Tibial artery (tissue), 4 donors: Measurements from ENCODE around the gene CGN.

Experiments
- DNase-seq, 2 donors: peaks; one replicate each; pipeline ENCODE4 v3.0.0-alpha.2; 2019
- H3K27ac ChIP-seq, 2 donors: fragments of 200-600 bp; sonication (generic) in 1 of 2; 1 replicate in 1 of 2; 2 replicates in 1 of 2; pipeline ENCODE4 v1.5.1; 2018 to 2019; ENCODE audit warnings: mild to moderate bottlenecking in 1 of 2
- H3K27me3 ChIP-seq, 2 donors: fragments of 200-600 bp; sonication (generic) in 1 of 2; one replicate each; pipeline versions ENCODE4 v1.5.1 to v1.6.0; 2016 to 2019
- H3K36me3 ChIP-seq, 3 donors: fragments of 200-600 bp; sonication (generic) in 2 of 3; one replicate each; pipeline ENCODE4 v1.5.1; 2016 to 2019; ENCODE audit warnings: mild to moderate bottlenecking in 2 of 3
- H3K4me1 ChIP-seq, 4 donors: fragments of 200-600 bp; sonication (generic) in 2 of 4; 1 replicate in 3 of 4; 2 replicates in 1 of 4; pipeline ENCODE4 v1.5.1; 2016 to 2019
- H3K4me3 ChIP-seq, 2 donors: fragments of 200-600 bp; sonication (generic) in 1 of 2; 1 replicate in 1 of 2; 2 replicates in 1 of 2; pipeline ENCODE4 v1.5.1; 2018 to 2019; ENCODE audit warnings: mild to moderate bottlenecking in 2 of 2
- H3K9me3 ChIP-seq, 3 donors: fragments of 200-600 bp; sonication (generic) in 1 of 3; one replicate each; pipeline ENCODE4 v1.5.1; 2016 to 2019
- intact Hi-C: fragments of 100-400 bp; cut with DNase I; formaldehyde crosslinking; loops from one replicate; pipeline ENCODE4 v1.15.0; 2023; ENCODE audit warnings: low total_unique reads
- TF ChIP-seq, protein P1 (sequence below), 2 experiments: fragments of 200-600 bp in 1 of 2; fragments of 450-650 bp in 1 of 2; IDR thresholded peaks; one replicate each; pipeline ENCODE4 v1.5.1; 2017 to 2019; ENCODE audit warnings: antibody characterized with exemption in 2 of 2, mild to moderate bottlenecking in 1 of 2, moderate library complexity in 1 of 2

Gene CGN

GRCh38 chr1:151475175-151475574, 36.0 kb upstream of the CGN start:
- Histone ChIP-seq H3K4me1 (peaks cover 0 to 7% (median 2%) of the 10 kb centered on the region in 4 donors), H3K27ac (no peak overlapping the region), H3K4me3 (no peak overlapping the region), H3K36me3 (no peaks in the 10 kb centered on the region), H3K27me3 (peaks cover 0 to 5% of the 10 kb centered on the region in 2 donors), H3K9me3 (no peaks in the 10 kb centered on the region)
- no peak for DNase-seq
- TF ChIP-seq, protein P1, sequence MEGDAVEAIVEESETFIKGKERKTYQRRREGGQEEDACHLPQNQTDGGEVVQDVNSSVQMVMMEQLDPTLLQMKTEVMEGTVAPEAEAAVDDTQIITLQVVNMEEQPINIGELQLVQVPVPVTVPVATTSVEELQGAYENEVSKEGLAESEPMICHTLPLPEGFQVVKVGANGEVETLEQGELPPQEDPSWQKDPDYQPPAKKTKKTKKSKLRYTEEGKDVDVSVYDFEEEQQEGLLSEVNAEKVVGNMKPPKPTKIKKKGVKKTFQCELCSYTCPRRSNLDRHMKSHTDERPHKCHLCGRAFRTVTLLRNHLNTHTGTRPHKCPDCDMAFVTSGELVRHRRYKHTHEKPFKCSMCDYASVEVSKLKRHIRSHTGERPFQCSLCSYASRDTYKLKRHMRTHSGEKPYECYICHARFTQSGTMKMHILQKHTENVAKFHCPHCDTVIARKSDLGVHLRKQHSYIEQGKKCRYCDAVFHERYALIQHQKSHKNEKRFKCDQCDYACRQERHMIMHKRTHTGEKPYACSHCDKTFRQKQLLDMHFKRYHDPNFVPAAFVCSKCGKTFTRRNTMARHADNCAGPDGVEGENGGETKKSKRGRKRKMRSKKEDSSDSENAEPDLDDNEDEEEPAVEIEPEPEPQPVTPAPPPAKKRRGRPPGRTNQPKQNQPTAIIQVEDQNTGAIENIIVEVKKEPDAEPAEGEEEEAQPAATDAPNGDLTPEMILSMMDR (IDR thresholded peaks at IDR 0.05): no peak
- intact Hi-C loops: no loop called here

DNA sequence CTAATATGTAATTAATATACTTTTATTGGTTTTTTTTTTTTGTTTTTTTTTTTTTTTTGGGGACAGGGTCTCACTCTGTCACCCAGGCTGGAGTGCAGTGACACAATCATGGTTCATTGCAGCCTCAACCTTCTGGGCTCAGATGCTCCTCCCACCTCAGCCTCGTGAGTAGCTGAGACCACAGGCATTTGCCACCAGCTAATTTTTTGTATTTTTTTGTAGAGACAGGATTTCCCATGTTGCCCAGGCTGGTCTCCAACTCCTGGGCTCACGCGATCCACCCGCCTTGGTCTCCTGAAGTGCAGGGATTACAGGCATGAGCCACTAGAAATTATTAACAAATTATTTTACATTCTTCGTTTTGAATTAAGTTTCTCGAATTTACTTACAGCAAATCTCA, 35.1 kb upstream of the CGN start:
- peaks cover 0 to 5% of the 10 kb centered on the region in 2 donors for H3K27me3 ChIP-seq
- no peaks in the 10 kb centered on the region for H3K36me3 ChIP-seq
- H3K4me1 ChIP-seq: peaks cover 0 to 7% (median 2%) of the 10 kb centered on the region in 4 donors
- DNase-seq: no peak
- no peak overlapping the region for H3K4me3 ChIP-seq
- intact Hi-C loops: no loop called here
- no peaks in the 10 kb centered on the region for H3K9me3 ChIP-seq
- TF ChIP-seq, protein P1 (IDR thresholded peaks at IDR 0.05): no peak
- H3K27ac ChIP-seq: no peak overlapping the region

DNA sequence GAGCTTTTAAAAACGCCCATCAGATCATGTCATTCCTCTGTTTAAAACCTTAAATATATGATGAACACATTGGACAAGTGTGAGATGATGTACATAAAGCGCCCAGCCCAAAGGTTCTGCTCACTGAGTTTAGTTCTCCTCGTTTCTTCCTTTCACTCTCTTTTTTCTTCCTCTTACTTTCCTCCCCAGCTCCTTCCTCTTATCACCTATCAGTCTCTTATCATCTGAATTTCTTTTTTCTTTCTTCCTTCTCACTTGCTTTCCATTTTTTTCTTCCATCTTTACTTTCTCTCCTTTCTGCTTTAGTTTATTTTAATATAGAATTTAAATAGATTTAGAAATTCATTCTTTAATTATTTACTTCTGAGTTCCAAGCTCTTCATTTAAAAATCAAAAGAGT, 34.1 kb upstream of the CGN start:
- Histone ChIP-seq H3K27ac (no peak overlapping the region), H3K9me3 (peaks cover 0 to 5% (median 0%) of the 10 kb centered on the region in 3 donors), H3K27me3 (peaks cover 0 to 5% of the 10 kb centered on the region in 2 donors), H3K4me1 (peaks cover 0 to 7% (median 2%) of the 10 kb centered on the region in 4 donors), H3K4me3 (no peak overlapping the region), H3K36me3 (no peaks in the 10 kb centered on the region)
- TF ChIP-seq, protein P1 (IDR thresholded peaks at IDR 0.05): no peak
- intact Hi-C loops: no loop called here
- no peak for DNase-seq

GRCh38 chr1:151478140-151478812, 32.9 kb upstream of the CGN start:
- no peak overlapping the region for H3K4me3 ChIP-seq
- TF ChIP-seq, protein P1 (IDR thresholded peaks at IDR 0.05): no peak
- H3K27me3 ChIP-seq: peaks cover 0 to 5% of the 10 kb centered on the region in 2 donors
- peaks cover 0 to 8% (median 0%) of the 10 kb centered on the region in 3 donors for H3K9me3 ChIP-seq
- no peak for DNase-seq
- intact Hi-C loops: no loop called here
- no peaks in the 10 kb centered on the region for H3K36me3 ChIP-seq
- H3K4me1 ChIP-seq: no peaks in the 10 kb centered on the region
- no peak overlapping the region for H3K27ac ChIP-seq

DNA sequence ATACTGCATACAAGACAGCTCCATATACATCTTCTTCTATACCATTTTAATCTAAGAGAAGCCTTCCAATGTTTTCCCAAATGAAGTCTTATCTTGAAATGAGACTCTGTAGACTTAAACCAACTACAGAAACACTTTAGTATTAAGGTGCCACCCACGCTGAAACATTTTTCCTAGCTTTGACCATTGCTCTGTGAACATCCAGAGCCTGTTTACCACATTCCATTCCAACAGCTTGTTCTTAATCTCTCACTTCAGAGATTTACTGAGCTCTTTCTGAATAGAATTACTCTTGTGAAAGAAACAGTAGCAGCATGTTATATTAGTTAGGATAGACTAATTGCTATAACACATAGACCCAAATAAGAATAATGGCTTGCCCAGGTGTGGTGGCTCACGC, 32.3 kb upstream of the CGN start:
- DNase-seq: no peak
- intact Hi-C loops: no loop called here
- H3K27me3 ChIP-seq: peaks cover 0 to 5% of the 10 kb centered on the region in 2 donors
- TF ChIP-seq, protein P1 (IDR thresholded peaks at IDR 0.05): no peak
- H3K4me3 ChIP-seq: no peak overlapping the region
- peaks cover 0 to 8% (median 0%) of the 10 kb centered on the region in 3 donors for H3K9me3 ChIP-seq
- no peaks in the 10 kb centered on the region for H3K36me3 ChIP-seq
- no peak overlapping the region for H3K27ac ChIP-seq
- H3K4me1 ChIP-seq: no peaks in the 10 kb centered on the region
